Hindlimb muscle (tissue), 1 donor: ENCODE results near the gene MIGA2. TPM values are rescaled to one million over a fixed set of nuclear protein-coding genes. Genes with fewer than 3 reads are reported as not detected.

Experiments used
- DNase-seq: peaks from one replicate; pipeline ENCODE4 v3.0.0-alpha.2; 2013
- polyA plus RNA-seq: library from polyadenylated mRNA; unstranded; fragments of 120-200 nt; gene quantifications from one replicate; pipeline ENCODE4 v1.2.1, GENCODE V29; 2013; ENCODE audit not compliant: insufficient read length

Gene MIGA2
- polyA plus RNA-seq, 1 donor: 20.0 TPM

GRCh38 chr9:129074106-129074505 is 37.7 kb downstream of the MIGA2 start:
- no peak for DNase-seq

GRCh38 chr9:129075996-129076639 is 39.7 kb downstream of the MIGA2 start:
- DNase-seq: no peak

- DNase-seq: no peak
These were observed 40.2 kb downstream of the MIGA2 start for GRCh38 chr9:129076640-129077037.

- DNase-seq: no peak
These were observed 40.8 kb downstream of the MIGA2 start for GRCh38 chr9:129077236-129077635.

- no peak for DNase-seq
These were observed 42.5 kb downstream of the MIGA2 start for GRCh38 chr9:129078691-129079503.

- DNase-seq: no peak
These were observed 43.4 kb downstream of the MIGA2 start for GRCh38 chr9:129079829-129080228.

GRCh38 chr9:129080298-129080600 is 43.8 kb downstream of the MIGA2 start:
- DNase-seq: no peak

- peak; percentile 98 for DNase-seq
These were observed 44.4 kb downstream of the MIGA2 start, which contains the start of gene DOLPP1 for GRCh38 chr9:129080601-129081387. Gene DOLPP1 (plus strand): TSS chr9:129081111. CDS start chr9:129081132, 21 bp downstream.

- DNase-seq: no peak
These were observed 45.0 kb downstream of the MIGA2 start for GRCh38 chr9:129081388-129081904.

- DNase-seq: no peak
These were observed 47.7 kb downstream of the MIGA2 start for GRCh38 chr9:129084087-129084486.

GRCh38 chr9:129089246-129089645 is 52.8 kb downstream of the MIGA2 start:
- DNase-seq: no peak

- no peak for DNase-seq
These were observed 57.4 kb downstream of the MIGA2 start for GRCh38 chr9:129093602-129094386.

GRCh38 chr9:129094387-129095169 is 58.2 kb downstream of the MIGA2 start:
- no peak for DNase-seq

GRCh38 chr9:129095170-129095667 is 58.8 kb downstream of the MIGA2 start:
- DNase-seq: no peak

GRCh38 chr9:129095908-129096307 is 59.5 kb downstream of the MIGA2 start:
- DNase-seq: no peak

GRCh38 chr9:129097671-129098306 is 61.4 kb downstream of the MIGA2 start:
- DNase-seq: no peak

- DNase-seq: no peak
These were observed 61.9 kb downstream of the MIGA2 start for GRCh38 chr9:129098328-129098727.

- DNase-seq: no peak
These were observed 64.2 kb downstream of the MIGA2 start for GRCh38 chr9:129100383-129101169.

- DNase-seq: no peak
These were observed 64.9 kb downstream of the MIGA2 start for GRCh38 chr9:129101279-129101678.

- DNase-seq: no peak
These were observed 65.7 kb downstream of the MIGA2 start for GRCh38 chr9:129102095-129102525.
